A673 (cell line): ENCODE measurements around the gene KLC4. TPM values are rescaled to one million over a fixed set of nuclear protein-coding genes. Genes with fewer than 3 reads are reported as not detected.
"Not testable (repeated sequence)": the region's sequence is repeated elsewhere in the genome, so short reads cannot be mapped to it uniquely, and the experiment has no call there.

Experiments
- BruUV-seq: library from RNA; stranded (reverse); fragments of 400-500 nt; replicated peaks from 2 replicates; lab custom pipeline; 2021; lab: Mats Ljungman, UMichigan
- CTCF ChIA-PET: fragments of 300-600 bp; sonication (Branson Sonifier 250); formaldehyde crosslinking; loops from one replicate; lab custom pipeline; 2022; ENCODE audit warnings: antibody characterized with exemption; lab: Charles Lee
- POLR2A ChIA-PET: fragments of 300-600 bp; sonication (Branson Sonifier 250); formaldehyde crosslinking; loops from one replicate; lab custom pipeline; 2022; ENCODE audit warnings: antibody characterized with exemption; ENCODE audit not compliant: low non-redundant PET; lab: Charles Lee
- DNase-seq: peaks from one replicate; pipeline ENCODE4 v3.0.0-alpha.2; 2015; ENCODE audit warnings: low spot score
- H3K27ac ChIP-seq: fragments of 200-600 bp; sonication (generic); 2 replicates; pipeline ENCODE4 v1.5.1; 2016; ENCODE audit warnings: mixed run types, low read depth, mild to moderate bottlenecking, mixed read lengths, antibody characterized with exemption, low read length; ENCODE audit not compliant: poor library complexity, severe bottlenecking
- H3K27me3 ChIP-seq: fragments of 200-600 bp; sonication (generic); replicated peaks from 2 replicates; pipeline ENCODE4 v1.6.1; 2017; ENCODE audit warnings: mixed run types, low read depth, mild to moderate bottlenecking, mixed read lengths, antibody characterized with exemption, low read length; ENCODE audit not compliant: insufficient read depth, poor library complexity
- H3K36me3 ChIP-seq: fragments of 200-600 bp; sonication (generic); 2 replicates; pipeline ENCODE4 v1.6.1; 2016; ENCODE audit warnings: mixed run types, mild to moderate bottlenecking, mixed read lengths, antibody characterized with exemption, low read length; ENCODE audit not compliant: insufficient read depth, poor library complexity, severe bottlenecking
- H3K4me1 ChIP-seq: fragments of 200-600 bp; sonication (generic); 2 replicates; pipeline ENCODE4 v1.6.1; 2017; ENCODE audit warnings: mixed run types, mild to moderate bottlenecking, mixed read lengths, antibody characterized with exemption, low read length; ENCODE audit not compliant: insufficient read depth, poor library complexity, severe bottlenecking
- H3K4me3 ChIP-seq: fragments of 200-600 bp; sonication (generic); 2 replicates; pipeline ENCODE4 v1.5.1; 2016; ENCODE audit warnings: low read depth, mixed run types, mild to moderate bottlenecking, mixed read lengths, low read length; ENCODE audit not compliant: poor library complexity, severe bottlenecking
- H3K9me3 ChIP-seq: fragments of 200-600 bp; sonication (generic); 2 replicates; pipeline ENCODE4 v1.6.1; 2016; ENCODE audit warnings: mixed run types, low read depth, mild to moderate bottlenecking, mixed read lengths, antibody characterized with exemption, low read length; ENCODE audit not compliant: poor library complexity, severe bottlenecking
- EZH2 ChIP-seq: fragments of 200-600 bp; sonication (generic); IDR thresholded peaks from 2 replicates; pipeline ENCODE4 v1.6.1; 2017; ENCODE audit warnings: borderline replicate concordance, low read depth, mild to moderate bottlenecking, mixed read lengths, antibody characterized with exemption, low read length; ENCODE audit not compliant: poor library complexity, severe bottlenecking
- intact Hi-C: fragments of 100-400 bp; cut with micrococcal nuclease; formaldehyde crosslinking; loops from one replicate; pipeline ENCODE4 v1.10.0; 2022; ENCODE audit not compliant: unreplicated experiment
- total RNA-seq: library from RNA; stranded (reverse); gene quantifications from 2 replicates; pipeline ENCODE4 v1.2.3, GENCODE V29; 2021
- TF ChIP-seq, protein P1 (sequence below): fragments of 300-800, 200-600 bp; sonication (generic); conservative IDR thresholded peaks from 2 replicates; pipeline ENCODE4 v1.5.1; 2017; ENCODE audit warnings: low read depth, mild to moderate bottlenecking, antibody characterized with exemption, low read length, moderate library complexity, mixed read lengths

The KLC4 gene
- total RNA-seq, 1 experiment from 2014 or later, result 21.3 TPM

DNA sequence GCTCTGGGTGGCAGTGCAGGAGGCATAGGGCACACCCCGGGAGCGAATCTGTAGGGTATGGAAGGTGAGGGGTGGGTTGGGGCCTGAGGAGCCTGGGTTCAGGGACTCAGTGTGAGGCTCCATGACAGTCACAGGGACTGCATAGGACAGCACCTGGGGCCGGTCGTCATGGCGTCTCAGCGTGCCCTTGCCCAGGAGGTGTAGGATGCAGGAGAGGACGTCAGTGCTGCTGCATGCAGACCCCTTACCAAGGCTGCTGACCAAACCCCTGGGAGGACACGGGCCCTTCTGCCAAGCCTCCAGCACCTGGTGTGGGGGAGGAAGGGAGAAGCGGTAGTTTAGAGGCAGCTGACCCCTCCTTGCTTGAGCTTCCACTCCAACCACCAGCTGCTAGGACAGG is 21.7 kb upstream of the KLC4 start:
- Histone ChIP-seq H3K36me3 (peaks cover 47% of the 10 kb centered on the region), H3K27me3 (no peaks in the 10 kb centered on the region), H3K4me3 (no peak overlapping the region), H3K4me1 (no peaks in the 10 kb centered on the region), H3K27ac (no peak overlapping the region), H3K9me3 (no peaks in the 10 kb centered on the region)
- TF ChIP-seq EZH2, result no peak
- TF ChIP-seq, protein P1, sequence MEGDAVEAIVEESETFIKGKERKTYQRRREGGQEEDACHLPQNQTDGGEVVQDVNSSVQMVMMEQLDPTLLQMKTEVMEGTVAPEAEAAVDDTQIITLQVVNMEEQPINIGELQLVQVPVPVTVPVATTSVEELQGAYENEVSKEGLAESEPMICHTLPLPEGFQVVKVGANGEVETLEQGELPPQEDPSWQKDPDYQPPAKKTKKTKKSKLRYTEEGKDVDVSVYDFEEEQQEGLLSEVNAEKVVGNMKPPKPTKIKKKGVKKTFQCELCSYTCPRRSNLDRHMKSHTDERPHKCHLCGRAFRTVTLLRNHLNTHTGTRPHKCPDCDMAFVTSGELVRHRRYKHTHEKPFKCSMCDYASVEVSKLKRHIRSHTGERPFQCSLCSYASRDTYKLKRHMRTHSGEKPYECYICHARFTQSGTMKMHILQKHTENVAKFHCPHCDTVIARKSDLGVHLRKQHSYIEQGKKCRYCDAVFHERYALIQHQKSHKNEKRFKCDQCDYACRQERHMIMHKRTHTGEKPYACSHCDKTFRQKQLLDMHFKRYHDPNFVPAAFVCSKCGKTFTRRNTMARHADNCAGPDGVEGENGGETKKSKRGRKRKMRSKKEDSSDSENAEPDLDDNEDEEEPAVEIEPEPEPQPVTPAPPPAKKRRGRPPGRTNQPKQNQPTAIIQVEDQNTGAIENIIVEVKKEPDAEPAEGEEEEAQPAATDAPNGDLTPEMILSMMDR, result no peak
- DNase-seq, result no peak
- POLR2A ChIA-PET, result no interaction called here
- BruUV-seq, result no TSS peak
- CTCF ChIA-PET, result no interaction called here
- intact Hi-C loops, result no loop called here

DNA sequence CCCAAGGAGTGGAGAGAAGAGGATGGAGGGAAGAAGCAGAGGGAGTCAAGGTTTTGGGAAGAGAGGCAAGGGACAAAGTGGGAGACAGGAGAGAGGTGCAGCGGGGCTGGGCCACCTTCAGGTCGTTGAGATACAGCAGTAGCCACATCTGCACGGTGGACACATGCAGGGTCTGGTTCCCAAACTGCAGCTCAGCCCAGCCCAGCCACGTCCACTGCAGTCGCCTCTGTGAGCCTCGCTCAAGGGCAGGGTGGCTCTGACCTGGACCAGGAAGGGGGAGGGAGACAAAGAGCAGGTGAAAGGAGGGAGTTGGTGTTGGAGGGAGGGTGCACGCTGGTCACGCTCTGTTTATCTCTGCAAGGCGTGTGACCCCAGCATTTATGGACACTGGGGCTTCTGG is 20.7 kb upstream of the KLC4 start:
- no peak overlapping the region for H3K27ac ChIP-seq
- no peak for TF ChIP-seq EZH2
- TF ChIP-seq, protein P1, result no peak
- H3K9me3 ChIP-seq, result no peaks in the 10 kb centered on the region
- no peaks in the 10 kb centered on the region for H3K27me3 ChIP-seq
- intact Hi-C loops, result no loop called here
- no peak for DNase-seq
- H3K4me3 ChIP-seq, result no peak overlapping the region
- no peaks in the 10 kb centered on the region for H3K4me1 ChIP-seq
- H3K36me3 ChIP-seq, result peaks cover 49% of the 10 kb centered on the region
- ChIA-PET POLR2A (interaction anchor here (0.5 kb wide), 1 partner anchor 159 kb away, joined by 3 read pairs; no protein-coding TSS in a partner anchor), CTCF (no interaction called here)
- BruUV-seq, result no TSS peak

DNA sequence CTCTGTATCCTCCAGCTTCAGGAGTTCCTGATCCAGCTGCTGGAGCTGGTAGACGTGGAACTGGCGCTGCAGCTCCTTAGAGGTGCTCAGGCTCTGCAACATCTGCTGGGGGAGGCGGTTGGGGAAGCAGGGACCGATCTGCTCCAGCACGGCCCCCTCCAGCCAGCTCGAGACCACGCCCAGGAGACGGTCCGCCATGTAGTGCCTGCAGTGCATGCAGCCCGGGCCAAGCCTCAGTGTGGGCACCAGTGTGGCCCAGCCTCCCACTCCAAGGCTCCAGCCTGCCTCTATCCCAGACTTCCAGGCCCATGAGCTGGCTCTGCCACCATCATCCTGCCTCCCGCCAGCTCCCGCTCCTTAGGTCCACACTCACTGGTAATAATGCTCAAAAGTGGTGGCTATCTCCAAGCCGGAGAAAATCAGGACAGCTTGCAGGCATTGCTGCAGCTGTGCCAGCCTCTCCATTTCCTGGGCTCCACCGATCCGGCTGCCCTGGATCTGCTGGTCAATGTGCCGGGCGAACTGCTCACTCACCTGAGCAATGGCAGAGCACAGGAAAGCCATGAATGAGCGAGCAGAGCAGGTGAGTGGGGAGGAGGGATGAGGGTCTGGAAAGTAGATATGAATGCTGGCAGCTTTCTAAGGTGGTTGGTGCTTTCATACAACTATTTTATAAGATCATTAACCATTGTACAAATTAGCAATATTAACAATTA is 18.7 kb upstream of the KLC4 start:
- ChIA-PET CTCF (no interaction called here), POLR2A (interaction anchor here (0.6 kb wide), 1 partner anchor 20 kb away, joined by 4 read pairs; no protein-coding TSS in a partner anchor)
- Histone ChIP-seq H3K4me3 (no peak overlapping the region), H3K27me3 (no peaks in the 10 kb centered on the region), H3K9me3 (no peaks in the 10 kb centered on the region), H3K4me1 (no peaks in the 10 kb centered on the region), H3K27ac (no peak overlapping the region), H3K36me3 (peaks cover 49% of the 10 kb centered on the region)
- TF ChIP-seq, protein P1, result no peak
- no peak for TF ChIP-seq EZH2
- intact Hi-C loops, result no loop called here
- DNase-seq, result no peak
- no TSS peak for BruUV-seq

DNA sequence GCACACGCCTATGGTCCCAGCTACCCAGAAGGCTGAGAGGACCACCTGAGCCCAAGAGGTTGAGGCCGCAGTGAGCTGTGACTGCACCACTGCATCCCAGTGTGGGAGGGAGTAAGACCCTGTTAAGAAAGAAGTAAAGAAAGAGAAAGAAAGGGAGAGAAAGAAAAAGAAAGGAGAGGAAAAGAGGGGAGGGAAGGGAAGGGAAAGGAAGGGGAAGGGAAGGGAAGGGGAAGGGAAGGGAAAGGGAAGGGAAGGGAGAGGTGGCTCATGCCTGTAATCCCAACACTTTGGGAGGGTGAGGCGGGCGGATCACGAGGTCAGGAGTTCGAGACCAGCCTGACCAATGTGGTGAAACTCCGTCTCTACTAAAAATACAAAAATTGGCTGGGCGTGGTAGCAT is 18.0 kb upstream of the KLC4 start:
- H3K4me1 ChIP-seq, H3K9me3 ChIP-seq, H3K4me3 ChIP-seq, BruUV-seq, POLR2A ChIA-PET, H3K27me3 ChIP-seq, DNase-seq, H3K27ac ChIP-seq, intact Hi-C loops, CTCF ChIA-PET: not testable (repeated sequence)
- peaks cover 52% of the 10 kb centered on the region for H3K36me3 ChIP-seq
